Brain microvascular endothelial cell (primary cell): Measurements from ENCODE around the gene HPCA.

Experiments
- DNase-seq: peaks from one replicate; pipeline ENCODE4 v3.0.0-alpha.2; 2020
- H3K27ac ChIP-seq: fragments of 250-450 bp; sonication (Bioruptor Pico); 2 replicates; pipeline ENCODE4 v1.5.1; 2020; ENCODE audit warnings: mild to moderate bottlenecking, moderate library complexity
- H3K27me3 ChIP-seq: fragments of 250-450 bp; sonication (Bioruptor Pico); replicated peaks from 2 replicates; pipeline ENCODE4 v1.5.1; 2020; ENCODE audit warnings: mild to moderate bottlenecking
- H3K36me3 ChIP-seq: fragments of 250-450 bp; sonication (Bioruptor Pico); replicated peaks from 2 replicates; pipeline ENCODE4 v1.5.1; 2020; ENCODE audit warnings: mild to moderate bottlenecking
- H3K4me3 ChIP-seq: 2 replicates; pipeline ENCODE4 v1.5.1; 2011; ENCODE audit warnings: low read depth, mild to moderate bottlenecking, control low read depth, low read length, moderate library complexity
- in situ Hi-C: cut with HindIII; loops from 2 replicates; pipeline ENCODE4 v1.10.0; 2017; ENCODE audit warnings: low sequenced_read_pairs, low pct_ligation_motif_present
- TF ChIP-seq, protein P1 (sequence below): IDR thresholded peaks from 2 replicates; pipeline ENCODE4 v1.5.1; 2011; ENCODE audit warnings: low read depth, mild to moderate bottlenecking, moderate library complexity, low read length, control low read depth, inconsistent platforms; ENCODE audit errors: missing control alignments

HPCA gene

DNA sequence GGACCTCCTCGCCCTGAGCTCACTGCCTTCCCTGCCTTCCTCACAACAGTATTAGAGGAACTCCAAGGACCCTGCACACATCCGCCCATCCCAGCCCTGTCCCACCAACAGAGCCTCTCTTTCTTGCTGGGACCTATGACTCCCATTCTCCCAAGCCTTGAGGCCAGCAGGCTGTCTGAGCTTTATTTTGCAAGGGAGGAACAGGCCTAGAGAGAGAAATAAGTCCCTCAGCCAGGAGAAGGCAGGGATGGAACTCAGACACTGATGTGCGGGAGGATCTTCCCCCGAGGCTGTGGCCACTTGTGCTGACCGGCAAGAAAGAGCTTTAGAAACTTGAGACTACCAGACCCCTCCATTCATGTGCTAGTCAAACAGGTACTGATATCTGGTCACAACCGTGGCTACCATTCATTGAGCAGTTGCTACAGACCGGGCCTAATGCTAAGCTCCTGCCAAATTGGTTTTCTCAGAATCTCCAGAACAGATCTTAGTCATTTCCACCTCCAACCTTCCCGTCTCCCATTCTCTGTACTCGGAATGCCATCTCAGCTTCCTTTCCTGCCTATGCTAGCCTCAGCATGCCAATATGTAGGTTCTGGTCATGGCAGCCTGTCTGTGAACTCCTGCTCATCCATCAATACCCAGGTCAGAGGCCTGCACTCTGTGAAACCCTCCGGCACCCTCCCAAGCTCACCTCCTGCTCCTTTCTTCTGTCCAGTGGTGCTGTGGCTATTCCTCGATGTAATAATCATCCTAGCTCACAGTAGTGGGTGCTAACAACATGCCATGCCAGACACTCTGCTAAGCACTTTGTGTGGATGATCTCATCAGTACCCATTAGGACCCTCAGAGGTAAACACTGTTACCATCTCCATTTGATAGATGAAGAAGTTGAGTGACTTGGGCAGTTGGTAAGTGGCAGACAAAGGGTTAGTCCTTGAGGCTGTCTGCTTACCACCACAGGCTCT lies 11.1 kb downstream of the HPCA start:
- no peaks in the 10 kb centered on the region for H3K36me3 ChIP-seq
- TF ChIP-seq, protein P1, sequence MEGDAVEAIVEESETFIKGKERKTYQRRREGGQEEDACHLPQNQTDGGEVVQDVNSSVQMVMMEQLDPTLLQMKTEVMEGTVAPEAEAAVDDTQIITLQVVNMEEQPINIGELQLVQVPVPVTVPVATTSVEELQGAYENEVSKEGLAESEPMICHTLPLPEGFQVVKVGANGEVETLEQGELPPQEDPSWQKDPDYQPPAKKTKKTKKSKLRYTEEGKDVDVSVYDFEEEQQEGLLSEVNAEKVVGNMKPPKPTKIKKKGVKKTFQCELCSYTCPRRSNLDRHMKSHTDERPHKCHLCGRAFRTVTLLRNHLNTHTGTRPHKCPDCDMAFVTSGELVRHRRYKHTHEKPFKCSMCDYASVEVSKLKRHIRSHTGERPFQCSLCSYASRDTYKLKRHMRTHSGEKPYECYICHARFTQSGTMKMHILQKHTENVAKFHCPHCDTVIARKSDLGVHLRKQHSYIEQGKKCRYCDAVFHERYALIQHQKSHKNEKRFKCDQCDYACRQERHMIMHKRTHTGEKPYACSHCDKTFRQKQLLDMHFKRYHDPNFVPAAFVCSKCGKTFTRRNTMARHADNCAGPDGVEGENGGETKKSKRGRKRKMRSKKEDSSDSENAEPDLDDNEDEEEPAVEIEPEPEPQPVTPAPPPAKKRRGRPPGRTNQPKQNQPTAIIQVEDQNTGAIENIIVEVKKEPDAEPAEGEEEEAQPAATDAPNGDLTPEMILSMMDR = no peak
- in situ Hi-C loops = no loop called here
- no peak for DNase-seq
- peaks cover 4% of the 10 kb centered on the region for H3K27me3 ChIP-seq
- no peak overlapping the region for H3K27ac ChIP-seq
- H3K4me3 ChIP-seq = no peak overlapping the region

DNA sequence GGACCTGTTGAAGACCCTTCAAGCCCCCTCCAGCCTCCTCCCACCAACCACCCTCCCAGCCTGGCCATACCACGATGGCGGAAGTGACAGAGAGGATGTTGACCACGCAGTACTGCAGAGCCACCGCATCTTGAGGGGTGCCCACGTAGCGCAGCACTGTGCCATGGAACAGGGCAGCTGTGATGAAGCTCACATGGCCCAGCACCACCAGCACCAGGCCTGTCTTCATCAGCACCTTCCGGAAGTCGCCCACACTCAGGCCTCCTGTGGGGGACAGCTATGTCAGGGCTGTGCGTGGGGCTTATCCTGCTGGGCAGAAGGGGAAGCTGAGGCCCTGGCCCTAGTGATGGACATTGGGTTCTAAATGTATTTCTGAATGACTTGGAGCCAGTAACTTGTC lies 11.8 kb downstream of the HPCA start:
- TF ChIP-seq, protein P1 = no peak
- no peak overlapping the region for H3K27ac ChIP-seq
- no peaks in the 10 kb centered on the region for H3K27me3 ChIP-seq
- in situ Hi-C loops = no loop called here
- H3K4me3 ChIP-seq = no peak overlapping the region
- H3K36me3 ChIP-seq = no peaks in the 10 kb centered on the region
- no peak for DNase-seq

DNA sequence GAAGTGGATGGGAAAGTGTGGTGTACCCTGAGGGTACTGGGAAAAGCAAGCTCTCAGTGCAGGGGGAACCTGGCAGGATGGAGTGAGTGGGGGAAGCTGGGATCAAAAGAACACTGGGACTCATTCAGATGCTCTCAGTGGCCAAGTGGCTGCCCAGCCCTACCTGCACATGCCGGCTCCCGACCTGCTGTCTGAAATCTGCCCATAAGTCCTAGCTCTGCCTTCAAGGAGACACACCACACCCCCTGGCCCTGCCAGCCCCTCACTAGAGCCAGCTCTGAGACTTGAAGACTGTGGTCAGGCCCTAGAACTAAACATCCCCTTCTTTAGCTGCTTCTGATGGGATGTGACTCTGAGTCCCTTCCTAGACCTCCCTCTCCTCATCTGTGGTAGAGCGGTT lies 12.7 kb downstream of the HPCA start:
- Histone ChIP-seq H3K27ac (no peak overlapping the region), H3K27me3 (no peaks in the 10 kb centered on the region), H3K4me3 (no peak overlapping the region), H3K36me3 (no peaks in the 10 kb centered on the region)
- in situ Hi-C loops = no loop called here
- DNase-seq = no peak
- TF ChIP-seq, protein P1 = no peak

DNA sequence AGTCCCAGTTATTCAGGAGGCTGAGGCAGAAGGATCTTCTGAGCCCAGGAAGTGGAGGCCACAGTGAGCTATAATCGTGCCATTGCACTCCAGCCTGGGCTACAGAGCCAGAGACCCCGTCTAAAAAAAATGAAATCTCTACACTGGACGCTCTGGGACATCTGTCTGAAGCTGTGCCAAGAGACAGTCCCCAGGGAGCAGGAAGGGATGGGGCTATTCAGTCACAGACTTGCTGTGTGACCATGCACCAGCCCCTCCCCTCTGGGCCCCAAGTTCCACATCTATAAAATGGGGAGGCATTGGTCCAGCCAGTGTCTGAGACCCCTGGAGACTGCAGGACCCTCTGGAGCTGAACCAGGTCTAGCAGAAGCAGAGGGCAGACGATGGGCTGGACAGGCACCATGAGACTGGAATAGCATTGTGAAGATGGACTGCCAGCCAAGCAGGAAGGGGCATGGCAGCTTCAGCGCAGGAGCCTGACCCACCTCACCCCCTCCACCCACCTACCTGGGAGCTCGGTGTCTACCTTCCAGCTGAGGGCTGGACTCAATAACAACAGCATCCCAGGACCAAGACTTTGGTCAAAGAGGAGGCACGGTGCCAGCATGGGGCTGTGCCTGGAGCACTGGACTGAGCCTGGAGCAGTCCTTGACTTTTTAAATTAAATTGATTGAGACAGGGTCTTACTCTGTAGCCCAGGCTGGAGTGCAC lies 13.4 kb downstream of the HPCA start:
- Histone ChIP-seq H3K36me3 (no peaks in the 10 kb centered on the region), H3K27me3 (no peaks in the 10 kb centered on the region), H3K4me3 (no peak overlapping the region), H3K27ac (no peak overlapping the region)
- in situ Hi-C loops = no loop called here
- DNase-seq = no peak
- TF ChIP-seq, protein P1 = no peak

DNA sequence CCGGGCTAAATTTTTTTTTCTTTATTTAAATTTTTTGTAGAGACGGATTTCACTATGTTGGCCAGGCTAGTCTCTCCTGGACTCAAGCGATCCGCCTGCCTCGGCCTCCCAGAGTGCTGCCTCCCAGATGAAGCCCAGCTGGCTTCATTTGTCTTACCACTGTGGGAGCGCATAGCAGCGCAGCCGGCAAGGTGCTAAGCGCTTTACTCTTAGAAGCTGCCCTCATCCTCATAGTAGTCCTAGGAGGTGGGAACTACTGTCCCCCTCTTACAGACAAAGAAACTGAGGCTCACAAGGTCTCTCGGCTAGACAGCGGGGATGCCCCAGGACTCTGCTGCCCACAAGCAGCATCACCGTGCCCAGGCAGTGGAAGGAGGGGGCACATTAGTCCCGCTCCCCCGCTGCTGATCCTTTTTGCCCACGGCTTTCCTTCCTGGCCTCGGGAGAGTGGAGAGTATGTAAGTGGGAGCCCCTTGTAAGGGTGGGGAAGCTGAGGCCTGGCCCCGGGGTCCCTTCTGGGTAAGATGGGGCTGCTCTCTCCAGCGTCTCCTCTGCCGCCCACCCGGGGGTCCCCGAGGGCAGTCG lies 14.2 kb downstream of the HPCA start:
- TF ChIP-seq, protein P1 = no peak
- H3K27me3 ChIP-seq = no peaks in the 10 kb centered on the region

More for the DNA sequence above, 14.2 kb downstream of the HPCA start:
- Histone ChIP-seq H3K36me3 (no peaks in the 10 kb centered on the region), H3K27ac (no peak overlapping the region), H3K4me3 (peak overlapping the region; percentile 58)
- in situ Hi-C loops = no loop called here
- no peak for DNase-seq
